Ecto neural progenitor cell (in vitro differentiated cells): ENCODE results near the gene MLLT3.

Experiments
- DNase-seq: peaks from one replicate; pipeline ENCODE4 v3.0.0-alpha.2; 2018; ENCODE audit warnings: low spot score

The MLLT3 gene

DNA sequence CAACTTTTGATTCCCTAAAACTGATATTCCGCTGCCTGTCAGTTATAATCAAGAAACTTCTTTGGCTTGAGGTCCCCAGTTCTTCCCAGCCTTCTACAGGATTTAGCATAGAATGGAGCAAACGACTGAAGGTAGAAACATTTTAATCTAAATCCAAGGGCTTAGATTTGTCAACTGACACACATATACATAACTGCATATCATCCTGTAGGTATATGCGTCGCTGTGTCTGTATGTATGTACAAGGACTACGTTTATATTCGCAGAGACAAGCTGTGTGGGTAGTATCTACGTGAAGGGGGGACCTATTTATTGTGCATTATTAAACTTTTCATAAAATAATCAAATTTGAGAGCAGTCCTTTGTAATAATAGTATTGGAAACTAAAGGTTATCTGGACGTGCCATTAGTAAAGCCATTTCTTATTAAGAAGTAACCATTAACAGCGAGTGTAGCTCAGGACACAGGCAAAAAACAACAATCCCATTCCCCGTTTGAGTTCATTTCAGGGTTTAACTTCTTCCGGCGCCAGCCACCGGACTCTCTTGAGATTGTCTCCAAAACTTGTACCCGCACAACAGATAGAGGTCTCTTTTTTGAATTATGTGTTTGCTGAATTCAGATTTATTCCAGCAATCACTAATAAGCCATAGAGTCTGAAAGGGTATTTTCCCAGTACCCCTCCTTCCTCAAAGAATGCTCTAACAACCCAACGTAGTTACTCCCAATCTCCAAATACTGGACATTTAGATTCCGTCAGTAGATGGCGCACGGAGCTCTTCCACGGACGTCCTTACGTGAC lies 2.1 kb upstream of the MLLT3 start:
- no peak for DNase-seq

GRCh38 chr9:20623748-20624124 lies 1.4 kb upstream of the MLLT3 start:
- no peak for DNase-seq

DNA sequence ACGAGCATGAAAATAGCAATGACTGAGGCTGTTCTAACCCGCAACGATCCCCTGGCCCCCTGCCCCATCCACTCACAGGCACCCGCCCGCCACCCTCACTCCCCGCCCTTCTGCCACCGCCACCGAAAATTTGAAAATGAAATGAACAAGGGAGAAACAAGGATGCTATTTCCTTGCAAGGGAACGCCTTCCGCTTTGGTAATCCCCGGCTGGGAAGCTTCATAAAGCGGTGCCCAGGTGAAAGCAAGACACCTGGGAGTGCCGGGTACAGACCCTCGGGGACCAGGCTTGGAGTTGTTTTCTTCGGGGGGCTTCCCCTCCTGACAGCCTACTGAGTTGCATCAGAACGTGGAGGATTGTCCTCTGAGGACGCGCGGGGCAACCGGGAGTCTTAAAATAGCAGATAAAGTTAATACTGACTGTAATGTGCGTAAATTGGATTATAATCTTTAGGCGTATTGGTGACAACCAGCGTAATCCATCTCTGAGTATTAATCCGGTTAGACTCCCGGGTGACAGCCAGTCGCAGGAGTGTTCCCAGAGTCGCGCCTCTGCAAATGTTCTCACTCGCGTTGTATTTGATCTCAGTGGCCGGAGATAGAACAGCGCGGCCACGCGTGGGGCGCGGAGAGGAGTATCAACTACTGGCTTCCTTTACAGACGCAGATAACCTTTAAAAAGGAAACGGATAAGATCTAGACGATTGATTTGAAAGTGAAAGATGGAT lies 885 bp upstream of the MLLT3 start:
- peak; percentile 57 for DNase-seq

- DNase-seq: peak; percentile 79
Observed at GRCh38 chr9:20621471-20622329, 599 bp downstream of the MLLT3 start.

DNA sequence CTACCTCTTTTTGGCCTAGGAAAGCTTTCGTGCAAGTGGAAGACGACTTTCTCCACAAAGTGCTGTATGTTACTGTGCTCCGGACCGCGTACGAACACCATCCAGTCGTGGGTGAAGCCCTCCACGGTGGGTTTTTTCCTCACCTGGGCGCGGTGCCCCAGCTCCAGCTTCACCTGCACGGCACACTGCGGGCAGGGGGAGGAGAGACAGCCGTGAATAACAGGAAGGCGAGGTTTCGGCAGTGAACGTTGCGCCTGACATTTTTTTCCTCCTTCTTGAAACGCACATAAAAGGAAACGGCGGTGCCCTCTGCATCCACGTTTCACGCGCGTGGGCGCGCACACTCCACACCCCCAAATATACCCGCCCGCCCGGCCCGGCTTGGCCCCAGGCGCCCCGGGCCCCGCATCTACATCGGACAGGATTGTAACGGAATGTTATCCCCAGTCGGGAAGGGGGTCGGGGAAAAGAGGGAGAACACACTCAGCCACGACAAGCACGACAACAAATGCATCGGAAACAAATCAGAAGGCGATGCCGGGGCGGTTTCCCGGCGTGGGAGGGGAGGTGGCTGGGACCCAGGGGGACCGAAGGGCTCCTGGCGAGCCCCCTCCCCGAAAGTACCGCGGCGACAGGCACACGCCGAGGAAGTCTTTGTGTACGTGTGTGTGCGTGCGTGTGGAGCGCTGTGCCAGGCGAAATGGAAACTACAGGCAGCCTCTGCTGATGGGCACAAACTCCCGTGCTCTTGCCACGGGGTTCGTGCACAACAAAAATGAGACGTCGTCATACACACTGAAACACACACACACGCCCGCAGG lies 1.4 kb downstream of the MLLT3 start:
- peak; percentile 58 for DNase-seq

DNA sequence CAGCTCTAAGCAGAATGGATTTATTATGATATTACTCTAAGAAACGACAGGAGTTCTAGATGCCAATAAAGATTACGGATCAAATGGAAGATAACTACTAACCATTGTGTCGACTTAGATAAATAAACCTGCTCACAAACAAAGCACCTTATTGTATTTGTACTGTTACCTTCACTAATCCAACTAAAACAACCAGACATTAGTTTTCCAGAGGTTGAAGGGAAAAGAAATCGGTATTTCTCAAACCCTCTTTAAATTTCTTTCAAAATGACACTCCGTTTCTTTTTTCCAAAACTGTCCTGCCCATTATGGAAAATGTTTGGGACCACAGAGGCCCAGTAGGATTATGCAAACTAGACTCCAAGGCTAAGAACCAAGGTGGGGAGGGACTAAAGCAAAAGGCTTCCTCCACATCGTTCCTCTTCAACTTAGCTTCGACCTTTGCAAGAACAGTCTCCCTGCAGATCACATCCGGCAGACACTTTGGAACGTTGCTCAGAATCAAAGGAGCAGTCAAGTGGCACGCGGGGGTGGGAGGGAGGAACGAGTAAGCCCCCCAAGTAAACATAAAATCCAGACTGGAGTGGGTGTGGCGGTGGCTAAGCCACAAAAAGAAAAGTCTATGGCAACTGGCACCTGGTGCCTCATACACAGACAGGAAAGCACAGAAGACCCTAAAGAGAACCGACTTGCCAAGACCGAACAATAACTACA lies 2.7 kb downstream of the MLLT3 start:
- DNase-seq: no peak

- DNase-seq: no peak
Observed at GRCh38 chr9:20618361-20618802, 3.9 kb downstream of the MLLT3 start.

- no peak for DNase-seq
Observed at GRCh38 chr9:20616808-20617207, 5.5 kb downstream of the MLLT3 start.

DNA sequence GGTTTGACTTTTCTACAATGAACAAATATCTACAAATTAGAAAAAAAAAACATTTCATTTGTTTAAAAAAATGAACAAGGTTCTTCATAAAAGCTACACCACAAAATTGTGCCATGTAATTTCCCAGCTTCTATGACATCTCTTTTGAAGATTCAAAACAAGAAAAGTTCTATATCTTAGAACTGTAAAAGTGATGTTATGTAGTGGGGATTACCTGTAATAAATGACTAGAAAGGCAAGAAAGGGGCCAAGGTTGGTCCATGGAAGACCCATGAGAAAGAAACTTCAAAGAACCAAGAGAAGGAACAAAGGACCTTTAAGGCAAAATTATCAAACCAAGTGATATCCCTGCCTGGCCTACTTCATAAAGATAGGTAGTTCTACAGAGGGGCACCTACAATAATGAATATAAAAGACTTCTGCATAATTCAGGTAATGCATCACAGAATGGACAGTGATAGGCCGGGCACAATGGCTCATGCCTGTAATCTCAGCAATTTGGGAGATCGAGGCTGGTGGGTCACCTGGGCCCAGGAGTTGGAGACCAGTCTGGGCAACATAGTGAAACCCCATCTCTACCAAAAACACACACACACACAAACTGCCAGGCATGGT lies 7.6 kb downstream of the MLLT3 start:
- no peak for DNase-seq

DNA sequence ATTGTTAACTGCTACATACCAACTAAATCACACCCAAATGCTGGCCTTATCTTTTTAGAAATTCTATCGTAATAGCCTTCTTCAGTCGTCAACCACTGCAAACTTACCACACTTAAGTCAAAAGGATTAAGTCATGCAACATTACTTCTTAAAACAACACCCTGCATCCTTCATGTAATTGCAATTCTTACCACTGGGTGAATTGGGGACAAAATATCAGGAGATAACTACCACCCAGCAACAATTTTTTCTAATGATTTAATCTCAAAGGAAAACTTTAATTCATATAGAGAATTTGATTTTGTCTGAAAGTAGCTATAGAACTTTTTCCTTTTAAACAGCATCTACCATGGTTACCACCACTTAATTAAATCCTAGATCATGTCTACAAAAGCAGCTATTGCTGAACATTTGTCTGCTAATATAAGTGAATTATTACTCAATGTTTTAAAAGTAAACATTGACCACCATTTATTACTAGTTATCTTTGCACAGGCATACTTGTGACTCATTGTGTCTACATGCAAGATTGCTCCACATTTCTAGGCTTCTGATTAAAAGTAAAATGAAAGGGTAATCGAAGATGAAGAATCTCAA lies 10.5 kb downstream of the MLLT3 start:
- DNase-seq: no peak

DNA sequence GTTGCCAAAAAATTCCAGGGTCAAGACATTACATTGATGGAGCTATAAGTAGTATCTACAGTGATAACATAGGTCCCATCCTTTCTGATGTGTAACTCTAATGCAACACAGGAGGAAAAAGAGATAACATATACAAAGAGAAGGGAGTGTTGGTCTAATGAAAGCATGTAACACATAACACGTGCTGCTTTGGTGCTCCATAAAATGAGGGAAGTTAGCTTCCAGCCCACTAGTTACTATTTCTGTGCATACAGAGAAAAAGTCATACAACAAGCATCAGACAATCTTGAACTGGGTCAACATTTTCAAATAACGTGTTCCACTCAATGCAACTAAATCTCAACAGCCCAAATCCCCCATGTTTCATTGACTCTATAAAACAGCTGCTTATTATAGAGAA lies 11.7 kb downstream of the MLLT3 start:
- no peak for DNase-seq

- no peak for DNase-seq
Observed at GRCh38 chr9:20608582-20608981, 13.7 kb downstream of the MLLT3 start.

- DNase-seq: no peak
Observed at GRCh38 chr9:20606652-20607051, 15.6 kb downstream of the MLLT3 start.

GRCh38 chr9:20604562-20604961 lies 17.7 kb downstream of the MLLT3 start:
- DNase-seq: no peak

GRCh38 chr9:20603524-20604268 lies 18.6 kb downstream of the MLLT3 start:
- no peak for DNase-seq

DNA sequence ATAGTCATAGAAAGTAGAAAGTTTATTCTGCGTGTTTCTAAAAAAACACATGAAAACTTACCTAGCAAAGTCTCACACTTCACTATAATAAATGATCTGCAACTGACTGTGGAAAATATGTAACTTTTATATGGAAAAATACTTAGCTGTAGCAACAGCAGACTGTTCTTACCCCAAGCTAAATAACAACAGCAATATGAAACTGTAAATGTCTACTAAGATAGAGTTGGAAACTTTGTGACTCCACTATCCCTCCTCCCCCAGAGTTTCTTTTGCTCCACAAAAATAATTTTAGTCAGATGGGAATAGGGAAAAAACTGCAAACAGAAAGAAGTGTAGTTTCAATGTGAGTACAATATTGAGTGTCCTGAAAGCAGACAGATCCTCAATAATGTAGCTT lies 21.0 kb downstream of the MLLT3 start:
- DNase-seq: no peak

GRCh38 chr9:20599195-20599594 lies 23.1 kb downstream of the MLLT3 start:
- DNase-seq: no peak

GRCh38 chr9:20598367-20598766 lies 23.9 kb downstream of the MLLT3 start:
- no peak for DNase-seq

DNA sequence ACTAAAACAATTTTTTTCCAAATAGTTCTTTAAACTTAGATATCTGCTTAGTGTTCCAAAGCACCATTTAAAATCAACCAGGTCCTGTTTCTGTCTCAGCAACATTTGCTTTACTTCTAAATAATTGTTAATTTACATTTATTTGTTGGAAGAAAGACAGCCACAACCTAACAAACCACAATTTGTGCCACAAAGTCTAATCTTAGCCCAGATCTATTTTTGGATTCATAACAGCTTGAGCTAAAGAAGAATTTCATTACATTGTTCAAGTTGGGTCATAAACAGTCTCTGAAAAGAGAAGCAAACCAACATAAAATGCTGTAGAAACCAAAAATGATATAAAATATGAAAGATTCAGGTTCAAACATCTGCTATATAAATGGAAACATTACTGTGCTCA lies 24.4 kb downstream of the MLLT3 start:
- DNase-seq: no peak
